ENCODE results near the gene C16orf74. TPM values are rescaled to one million over a fixed set of nuclear protein-coding genes. Genes with fewer than 3 reads are reported as not detected.

Gene C16orf74
- total and polyA plus RNA-seq, 3 experiments from 2014 or later, result 1.1 to 10.7 (median 1.3) TPM

GRCh38 chr16:85781695-85782370, 30.9 kb upstream of the C16orf74 start:
- ChIA-PET POLR2A (no interaction called here), CTCF (no interaction called here)
- H3K9me3 ChIP-seq (ENCODE audit: low read length), result no peaks in the 10 kb centered on the region
- H3K27ac ChIP-seq (ENCODE audit: low read depth, low read length), result no peak overlapping the region
- H3K36me3 ChIP-seq (ENCODE audit: insufficient read depth, low read length), result peaks cover 30% of the 10 kb centered on the region
- Mint-ChIP-seq H3K4me3 (no peak overlapping the region), H3K9me3 (no peaks in the 10 kb centered on the region), H3K27me3 (no peaks in the 10 kb centered on the region), H3K27ac (no peak overlapping the region), H3K36me3 (peaks cover 5 to 79% (median 19%) of the 10 kb centered on the region in 3 donors), H3K4me1 (peaks cover 19 to 21% (median 19%) of the 10 kb centered on the region in 3 donors)
- DNase-seq, result no peak
- no peak overlapping the region for H3K4me3 ChIP-seq (ENCODE audit: low read length)
- no peaks in the 10 kb centered on the region for H3K4me1 ChIP-seq (ENCODE audit: insufficient read depth, low read length)
- H3K27me3 ChIP-seq (ENCODE audit: insufficient read depth, low read length, poor library complexity, severe bottlenecking), result no peaks in the 10 kb centered on the region

GRCh38 chr16:85781156-85781555, 30.3 kb upstream of the C16orf74 start:
- Histone ChIP-seq H3K9me3 (ENCODE audit: low read length) (no peaks in the 10 kb centered on the region), H3K4me1 (ENCODE audit: insufficient read depth, low read length) (no peaks in the 10 kb centered on the region), H3K4me3 (ENCODE audit: low read length) (no peak overlapping the region), H3K36me3 (ENCODE audit: insufficient read depth, low read length) (peaks cover 27% of the 10 kb centered on the region), H3K27me3 (ENCODE audit: insufficient read depth, low read length, poor library complexity, severe bottlenecking) (no peaks in the 10 kb centered on the region), H3K27ac (ENCODE audit: low read depth, low read length) (no peak overlapping the region)
- ChIA-PET POLR2A (no interaction called here), CTCF (no interaction called here)
- H3K36me3 Mint-ChIP-seq, result peaks cover 5 to 80% (median 19%) of the 10 kb centered on the region in 3 donors
- H3K27me3 Mint-ChIP-seq, result no peaks in the 10 kb centered on the region
- peaks cover 19 to 21% (median 19%) of the 10 kb centered on the region in 3 donors for H3K4me1 Mint-ChIP-seq
- DNase-seq, result no peak
- no peak overlapping the region for H3K27ac Mint-ChIP-seq
- no peak overlapping the region for H3K4me3 Mint-ChIP-seq
- no peaks in the 10 kb centered on the region for H3K9me3 Mint-ChIP-seq

- Mint-ChIP-seq H3K9me3 (no peaks in the 10 kb centered on the region), H3K4me3 (peak overlapping the region in 1 of 7 donors; percentile 23), H3K36me3 (peaks cover 5 to 80% (median 13%) of the 10 kb centered on the region in 3 donors), H3K27me3 (no peaks in the 10 kb centered on the region), H3K27ac (no peak overlapping the region), H3K4me1 (peaks cover 15 to 19% (median 17%) of the 10 kb centered on the region in 3 donors)
- no peaks in the 10 kb centered on the region for H3K9me3 ChIP-seq (ENCODE audit: low read length)
- no peaks in the 10 kb centered on the region for H3K27me3 ChIP-seq (ENCODE audit: insufficient read depth, low read length, poor library complexity, severe bottlenecking)
- no peak overlapping the region for H3K27ac ChIP-seq (ENCODE audit: low read depth, low read length)
- POLR2A ChIA-PET, result no interaction called here
- CTCF ChIA-PET, result no interaction called here
- no peak for DNase-seq
- peaks cover 25% of the 10 kb centered on the region for H3K36me3 ChIP-seq (ENCODE audit: insufficient read depth, low read length)
- no peaks in the 10 kb centered on the region for H3K4me1 ChIP-seq (ENCODE audit: insufficient read depth, low read length)
- H3K4me3 ChIP-seq (ENCODE audit: low read length), result no peak overlapping the region
Observed at GRCh38 chr16:85780281-85780680, 29.4 kb upstream of the C16orf74 start.

GRCh38 chr16:85778873-85779272, 28.0 kb upstream of the C16orf74 start:
- H3K4me1 Mint-ChIP-seq, result peaks cover 15 to 19% (median 17%) of the 10 kb centered on the region in 3 donors
- CTCF ChIA-PET, result interaction anchor here (1.2 to 1.3 kb wide), 3 partner anchors 41 to 43 kb away, joined by 3 to 4 read pairs (median 3); no protein-coding TSS in a partner anchor

GRCh38 chr16:85777583-85778310, 26.9 kb upstream of the C16orf74 start:
- Histone ChIP-seq H3K27me3 (ENCODE audit: insufficient read depth, low read length, poor library complexity, severe bottlenecking) (no peaks in the 10 kb centered on the region), H3K36me3 (ENCODE audit: insufficient read depth, low read length) (peaks cover 25% of the 10 kb centered on the region), H3K4me3 (ENCODE audit: low read length) (no peak overlapping the region), H3K27ac (ENCODE audit: low read depth, low read length) (no peak overlapping the region), H3K9me3 (ENCODE audit: low read length) (no peaks in the 10 kb centered on the region), H3K4me1 (ENCODE audit: insufficient read depth, low read length) (no peaks in the 10 kb centered on the region)
- no peak for DNase-seq
- H3K4me3 Mint-ChIP-seq, result no peak overlapping the region
- peak overlapping the region in 2 of 8 donors; percentile 64 to 72 for H3K27ac Mint-ChIP-seq
- peaks cover 5 to 71% (median 13%) of the 10 kb centered on the region in 3 donors for H3K36me3 Mint-ChIP-seq
- no peaks in the 10 kb centered on the region for H3K9me3 Mint-ChIP-seq
- ChIA-PET POLR2A (no interaction called here), CTCF (interaction anchor here (0.9 to 1.3 kb wide), 2 partner anchors 42 to 154 kb away, joined by 3 to 4 read pairs; no protein-coding TSS in a partner anchor)
- H3K27me3 Mint-ChIP-seq, result no peaks in the 10 kb centered on the region
- peaks cover 15 to 19% (median 17%) of the 10 kb centered on the region in 3 donors for H3K4me1 Mint-ChIP-seq

More at GRCh38 chr16:85778873-85779272, 28.0 kb upstream of the C16orf74 start:
- POLR2A ChIA-PET, result no interaction called here
- Mint-ChIP-seq H3K4me3 (no peak overlapping the region), H3K27me3 (no peaks in the 10 kb centered on the region), H3K36me3 (peaks cover 5 to 78% (median 13%) of the 10 kb centered on the region in 3 donors), H3K9me3 (no peaks in the 10 kb centered on the region), H3K27ac (peak overlapping the region in 6 of 8 donors; percentile 26 to 89 (median 58))
- H3K27ac ChIP-seq (ENCODE audit: low read depth, low read length), result no peak overlapping the region
- peak in 1 of 5 donors; percentile 11 for DNase-seq
- peaks cover 25% of the 10 kb centered on the region for H3K36me3 ChIP-seq (ENCODE audit: insufficient read depth, low read length)
- no peaks in the 10 kb centered on the region for H3K9me3 ChIP-seq (ENCODE audit: low read length)
- H3K4me3 ChIP-seq (ENCODE audit: low read length), result no peak overlapping the region
- H3K4me1 ChIP-seq (ENCODE audit: insufficient read depth, low read length), result no peaks in the 10 kb centered on the region
- H3K27me3 ChIP-seq (ENCODE audit: insufficient read depth, low read length, poor library complexity, severe bottlenecking), result no peaks in the 10 kb centered on the region

GRCh38 chr16:85774811-85775210, 23.9 kb upstream of the C16orf74 start:
- Histone ChIP-seq H3K27me3 (ENCODE audit: insufficient read depth, low read length, poor library complexity, severe bottlenecking) (no peaks in the 10 kb centered on the region), H3K4me1 (ENCODE audit: insufficient read depth, low read length) (no peaks in the 10 kb centered on the region), H3K36me3 (ENCODE audit: insufficient read depth, low read length) (peaks cover 18% of the 10 kb centered on the region), H3K9me3 (ENCODE audit: low read length) (no peaks in the 10 kb centered on the region), H3K27ac (ENCODE audit: low read depth, low read length) (no peak overlapping the region), H3K4me3 (ENCODE audit: low read length) (no peak overlapping the region)
- Mint-ChIP-seq H3K9me3 (no peaks in the 10 kb centered on the region), H3K4me3 (no peak overlapping the region), H3K4me1 (peaks cover 12 to 15% (median 13%) of the 10 kb centered on the region in 3 donors), H3K36me3 (peaks cover 5 to 52% (median 16%) of the 10 kb centered on the region in 3 donors), H3K27ac (peak overlapping the region in 1 of 8 donors; percentile 76), H3K27me3 (no peaks in the 10 kb centered on the region)
- no peak for DNase-seq
- POLR2A ChIA-PET, result no interaction called here
- CTCF ChIA-PET, result no interaction called here

- POLR2A ChIA-PET, result interaction anchor here (0.6 kb wide), 1 partner anchor 8 kb away, joined by 5 read pairs; no protein-coding TSS in a partner anchor
- no peak for DNase-seq
- Mint-ChIP-seq H3K4me3 (no peak overlapping the region), H3K4me1 (peaks cover 5 to 9% (median 7%) of the 10 kb centered on the region in 3 donors), H3K27me3 (no peaks in the 10 kb centered on the region), H3K9me3 (no peaks in the 10 kb centered on the region), H3K36me3 (peaks cover 0 to 46% (median 11%) of the 10 kb centered on the region in 3 donors), H3K27ac (no peak overlapping the region)
- H3K9me3 ChIP-seq (ENCODE audit: low read length), result no peaks in the 10 kb centered on the region
- H3K27ac ChIP-seq (ENCODE audit: low read depth, low read length), result no peak overlapping the region
- no peak overlapping the region for H3K4me3 ChIP-seq (ENCODE audit: low read length)
- H3K36me3 ChIP-seq (ENCODE audit: insufficient read depth, low read length), result peaks cover 17% of the 10 kb centered on the region
- H3K4me1 ChIP-seq (ENCODE audit: insufficient read depth, low read length), result no peaks in the 10 kb centered on the region
- H3K27me3 ChIP-seq (ENCODE audit: insufficient read depth, low read length, poor library complexity, severe bottlenecking), result no peaks in the 10 kb centered on the region
- CTCF ChIA-PET, result no interaction called here
Observed at GRCh38 chr16:85774136-85774535, 23.2 kb upstream of the C16orf74 start.

GRCh38 chr16:85773044-85773443, 22.1 kb upstream of the C16orf74 start:
- DNase-seq, result no peak
- ChIA-PET POLR2A (no interaction called here), CTCF (no interaction called here)
- Mint-ChIP-seq H3K27me3 (no peaks in the 10 kb centered on the region), H3K9me3 (no peaks in the 10 kb centered on the region), H3K4me3 (no peak overlapping the region), H3K4me1 (no peaks in the 10 kb centered on the region), H3K27ac (no peak overlapping the region), H3K36me3 (peaks cover 0 to 35% (median 10%) of the 10 kb centered on the region in 3 donors)
- H3K27me3 ChIP-seq (ENCODE audit: insufficient read depth, low read length, poor library complexity, severe bottlenecking), result no peaks in the 10 kb centered on the region
- H3K4me1 ChIP-seq (ENCODE audit: insufficient read depth, low read length), result no peaks in the 10 kb centered on the region
- no peak overlapping the region for H3K27ac ChIP-seq (ENCODE audit: low read depth, low read length)
- H3K9me3 ChIP-seq (ENCODE audit: low read length), result no peaks in the 10 kb centered on the region
- H3K4me3 ChIP-seq (ENCODE audit: low read length), result no peak overlapping the region
- peaks cover 12% of the 10 kb centered on the region for H3K36me3 ChIP-seq (ENCODE audit: insufficient read depth, low read length)

All from CD8-positive, alpha-beta memory T cell (primary cell).